HG03066 (cell line): ENCODE results near the gene UBE2Z.

Source experiments
- ATAC-seq: cut with Tn5 transposase; IDR thresholded peaks from one replicate; pipeline ENCODE4 v1.9.1; 2021; ENCODE audit warnings: low read depth; ENCODE audit not compliant: unreplicated experiment

Gene UBE2Z

GRCh38 chr17:48952904-48953303 lies 44.7 kb downstream of the UBE2Z start:
- ATAC-seq = no peak

- no peak for ATAC-seq
Measured at GRCh38 chr17:48954300-48954755, 46.1 kb downstream of the UBE2Z start.

- ATAC-seq = no peak
Measured at GRCh38 chr17:48960834-48961515, 52.8 kb downstream of the UBE2Z start.

- ATAC-seq = no peak
Measured at GRCh38 chr17:48961516-48962233, 53.5 kb downstream of the UBE2Z start.

- ATAC-seq = no peak
Measured at GRCh38 chr17:48970224-48970623, 62.0 kb downstream of the UBE2Z start.

- no peak for ATAC-seq
Measured at GRCh38 chr17:48970865-48971687, 62.9 kb downstream of the UBE2Z start.

- ATAC-seq = no peak
Measured at GRCh38 chr17:48972749-48973097, 64.5 kb downstream of the UBE2Z start.

- ATAC-seq = no peak
Measured at GRCh38 chr17:48973806-48974205, 65.6 kb downstream of the UBE2Z start.
